Activated CD8-positive, alpha-beta memory T cell treated with anti-CD3 and anti-CD28 coated beads, Interleukin-2, amount 50 U/mL, for 48 hours (primary cell): ENCODE results near the gene GCFC2.
A peak's percentile ranks its signal among the peaks of the same experiment; 100 is the strongest.
"Not testable (repeated sequence)": the region's sequence is repeated elsewhere in the genome, so short reads cannot be mapped to it uniquely, and the experiment has no call there.

ENCODE experiments used
- DNase-seq: peaks from one replicate; pipeline ENCODE4 v3.0.0-alpha.2; 2020

The GCFC2 gene

GRCh38 chr2:75710577-75711253 lies at the start of gene GCFC2:
Gene GCFC2, minus strand, starts transcription at chr2:75710915. Its CDS starts 60 bp downstream, at chr2:75710855.
- peak; percentile 90 for DNase-seq

DNA sequence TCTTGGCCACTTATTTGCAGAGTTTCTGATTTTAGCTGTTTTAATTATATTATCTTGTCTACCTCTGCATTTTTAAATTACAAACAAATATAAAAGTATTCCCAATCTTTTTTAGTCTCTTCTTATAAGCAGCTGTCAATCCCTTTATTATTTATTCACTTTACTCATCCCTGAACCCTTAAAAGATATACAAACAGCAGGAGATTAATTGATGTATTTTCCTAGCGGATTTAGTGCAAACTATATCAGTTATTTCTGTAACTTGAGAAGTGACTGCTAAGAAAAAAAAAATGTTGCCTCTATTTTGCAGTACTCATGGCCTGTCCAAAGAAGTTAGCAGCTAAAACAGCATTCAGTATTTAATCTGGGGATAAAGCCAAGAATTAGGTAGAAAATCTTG lies 42.1 kb upstream of the GCFC2 start:
- no peak for DNase-seq

GRCh38 chr2:75751824-75752468 lies 41.2 kb upstream of the GCFC2 start:
- DNase-seq, result no peak

DNA sequence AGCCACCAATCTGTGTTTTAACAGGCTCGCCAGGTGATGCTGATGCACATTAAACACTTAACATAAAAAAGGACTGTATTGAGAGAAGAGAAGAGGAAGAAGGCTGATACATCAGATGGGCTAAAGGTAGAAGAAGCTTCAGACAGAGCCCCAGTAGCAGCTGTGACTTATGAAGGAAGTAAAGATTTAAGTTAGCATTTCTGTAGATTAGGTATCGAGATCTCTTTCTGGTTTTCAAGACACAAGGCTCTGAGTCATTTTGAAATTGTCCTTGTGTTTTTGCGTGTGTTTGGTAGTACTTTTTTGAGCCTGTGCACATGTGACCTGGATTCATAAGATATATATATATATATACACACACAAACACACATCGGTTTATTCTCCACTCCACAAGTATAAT lies 40.6 kb upstream of the GCFC2 start:
- no peak for DNase-seq

DNA sequence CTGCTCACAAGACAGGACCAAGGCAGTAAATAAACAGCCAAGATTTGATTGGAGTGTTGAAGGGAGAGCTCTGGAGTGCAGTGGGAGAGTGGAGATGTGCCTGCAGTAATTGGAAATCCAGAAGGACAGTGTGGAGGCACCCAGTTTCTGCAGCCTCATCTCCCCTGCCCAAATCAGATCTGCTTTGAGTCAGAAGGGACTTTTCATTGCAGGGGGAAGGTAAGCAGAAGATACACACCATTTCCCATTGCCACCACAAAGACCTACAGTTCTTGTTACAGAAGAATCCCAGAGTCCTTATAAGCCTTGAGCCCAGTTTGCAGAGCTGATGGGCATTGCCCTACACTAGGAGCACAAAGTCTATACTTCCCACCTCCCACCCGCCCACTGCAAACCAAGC lies 27.2 kb upstream of the GCFC2 start:
- no peak for DNase-seq

GRCh38 chr2:75736276-75736675 lies 25.6 kb upstream of the GCFC2 start:
- DNase-seq, result no peak

DNA sequence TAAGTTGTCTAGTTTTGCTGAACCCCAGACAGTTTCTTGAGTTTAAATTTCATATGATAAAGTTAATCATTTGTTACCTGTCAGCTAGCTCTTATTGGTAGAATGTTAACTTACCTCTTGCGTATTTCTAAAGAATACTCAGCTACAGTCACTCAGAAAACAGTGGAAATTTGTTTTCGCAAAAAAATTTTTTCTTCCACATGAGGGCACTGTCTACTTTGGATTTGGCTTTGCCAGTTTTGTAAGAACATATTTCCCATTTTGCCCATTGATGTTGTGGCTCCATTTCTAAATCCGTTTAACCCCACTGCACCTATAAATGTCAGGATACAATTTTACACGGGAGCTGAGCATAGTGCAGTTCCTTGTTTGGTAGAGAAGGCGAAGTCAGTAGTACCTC lies 19.1 kb upstream of the GCFC2 start:
- DNase-seq, result no peak

- DNase-seq, result no peak
Observed at GRCh38 chr2:75728614-75729419, 18.1 kb upstream of the GCFC2 start.

DNA sequence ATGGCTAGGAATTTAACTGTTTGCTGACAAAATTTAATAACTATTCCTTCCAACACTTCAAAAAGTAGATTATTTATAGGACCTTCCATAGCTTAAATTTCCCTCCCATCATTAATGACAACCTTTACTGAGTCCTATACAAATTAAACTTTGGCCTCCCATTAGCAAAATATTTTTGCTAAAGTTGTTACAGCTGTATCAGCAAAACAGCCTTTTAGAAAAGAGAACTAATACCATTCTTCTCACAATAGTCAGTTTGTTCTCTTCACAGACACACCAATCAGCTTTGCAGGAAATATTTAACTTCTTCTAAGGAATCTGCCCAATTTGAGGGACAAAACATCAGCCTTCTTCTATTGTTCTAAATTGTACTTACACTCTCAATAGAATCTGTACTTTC lies 12.0 kb upstream of the GCFC2 start:
- no peak for DNase-seq

DNA sequence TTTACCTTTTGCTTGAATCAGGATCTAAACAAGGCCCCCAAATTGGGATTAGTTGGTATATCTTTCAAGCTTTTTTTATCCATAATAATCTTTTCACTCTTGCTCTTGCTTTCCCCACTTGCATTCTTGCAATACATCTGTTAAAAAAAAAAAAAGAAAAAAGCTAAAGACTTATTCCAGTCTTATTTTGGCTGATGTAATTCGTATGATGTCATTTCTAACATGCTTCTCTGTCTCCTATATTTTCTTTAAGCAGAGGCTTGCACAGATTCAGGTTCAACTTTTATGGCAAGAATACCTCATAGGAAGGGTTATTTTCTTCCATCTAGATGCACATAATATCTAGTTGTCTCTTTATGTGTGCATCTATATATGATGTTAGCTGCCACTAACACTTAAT lies 9.8 kb upstream of the GCFC2 start:
- no peak for DNase-seq

DNA sequence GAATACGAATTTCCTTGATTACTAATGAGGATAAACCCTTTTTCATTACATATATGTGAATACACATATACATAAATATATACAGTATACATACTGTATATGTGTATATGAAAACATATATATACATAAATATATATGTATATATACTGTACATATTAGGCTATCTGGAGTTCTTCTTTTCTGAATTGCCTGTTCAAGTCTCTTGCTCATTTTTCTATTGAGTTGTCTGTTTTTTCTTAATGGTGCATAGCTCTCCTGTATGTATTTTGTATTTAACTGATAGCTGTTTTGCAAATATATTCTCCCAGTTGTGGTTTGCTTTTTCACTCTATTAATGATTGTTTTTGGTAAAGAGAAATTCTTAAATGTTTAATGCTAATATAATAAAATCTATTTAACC lies 8.9 kb upstream of the GCFC2 start:
- no peak for DNase-seq

GRCh38 chr2:75716406-75716805 lies 5.7 kb upstream of the GCFC2 start:
- no peak for DNase-seq

DNA sequence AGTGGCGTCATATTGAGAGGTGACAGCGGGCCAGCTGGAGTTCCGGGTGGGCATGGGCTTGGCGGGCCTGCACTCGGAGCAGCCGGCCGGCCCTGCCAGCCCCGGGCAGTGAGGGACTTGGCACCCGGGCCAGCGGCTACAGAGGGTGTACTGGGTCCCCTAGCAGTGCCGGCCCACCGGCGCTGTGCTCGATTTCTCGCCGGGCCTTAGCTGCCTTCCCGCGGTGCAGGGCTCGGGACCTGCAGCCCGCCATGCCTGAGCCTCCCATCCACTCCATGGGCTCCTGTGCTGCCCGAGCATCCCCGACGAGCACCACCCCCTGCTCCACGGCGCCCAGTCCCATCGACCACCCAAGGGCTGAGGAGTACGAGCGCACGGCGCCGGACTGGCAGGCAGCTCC lies 875 bp upstream of the GCFC2 start:
- not testable (repeated sequence) for DNase-seq

GRCh38 chr2:75710220-75710576 lies 517 bp downstream of the GCFC2 start:
- DNase-seq, result no peak

- no peak for DNase-seq
Observed at GRCh38 chr2:75709297-75709696, 1.4 kb downstream of the GCFC2 start.

DNA sequence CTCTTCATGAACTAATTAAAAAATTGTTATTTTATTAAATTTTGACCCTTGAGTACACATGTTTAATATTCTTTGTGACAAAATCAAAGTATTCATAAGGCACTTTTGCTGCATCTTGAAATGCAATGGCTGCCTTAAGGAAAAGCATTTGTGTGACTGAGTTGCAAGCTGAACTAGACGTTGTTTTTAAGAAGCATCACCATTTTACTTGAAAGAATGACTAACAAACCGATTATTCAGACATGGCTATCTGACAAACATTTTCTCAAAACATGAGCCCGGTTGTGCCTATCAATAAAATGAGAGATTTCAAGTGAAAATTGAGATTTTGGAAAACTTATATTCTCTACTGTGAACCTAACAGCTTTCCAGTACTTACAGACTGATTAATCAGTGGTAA lies 2.8 kb downstream of the GCFC2 start:
- no peak for DNase-seq

- no peak for DNase-seq
Observed at GRCh38 chr2:75705921-75706320, 4.8 kb downstream of the GCFC2 start.

GRCh38 chr2:75703589-75704287 lies 7.0 kb downstream of the GCFC2 start:
- no peak for DNase-seq

DNA sequence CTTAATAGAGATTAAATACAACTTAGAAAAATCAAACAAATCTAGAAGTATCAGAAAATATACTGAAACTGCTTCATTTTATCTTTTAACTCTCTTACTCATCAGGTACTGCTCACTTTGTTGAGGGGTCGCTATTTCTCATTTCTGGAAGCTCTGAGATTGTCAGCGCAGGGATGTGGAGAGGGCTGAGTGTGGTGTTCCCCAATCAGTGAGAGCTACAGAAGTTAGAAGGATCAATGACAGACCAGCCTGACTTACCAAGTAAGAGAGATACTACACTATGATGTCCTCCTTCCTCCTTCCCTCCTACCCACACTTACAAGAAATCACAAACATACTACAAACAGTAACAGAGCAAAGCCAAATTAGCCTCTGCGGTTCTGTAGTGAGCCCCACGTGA lies 8.1 kb downstream of the GCFC2 start:
- DNase-seq, result no peak

GRCh38 chr2:75698918-75699317 lies 11.8 kb downstream of the GCFC2 start:
- DNase-seq, result no peak

DNA sequence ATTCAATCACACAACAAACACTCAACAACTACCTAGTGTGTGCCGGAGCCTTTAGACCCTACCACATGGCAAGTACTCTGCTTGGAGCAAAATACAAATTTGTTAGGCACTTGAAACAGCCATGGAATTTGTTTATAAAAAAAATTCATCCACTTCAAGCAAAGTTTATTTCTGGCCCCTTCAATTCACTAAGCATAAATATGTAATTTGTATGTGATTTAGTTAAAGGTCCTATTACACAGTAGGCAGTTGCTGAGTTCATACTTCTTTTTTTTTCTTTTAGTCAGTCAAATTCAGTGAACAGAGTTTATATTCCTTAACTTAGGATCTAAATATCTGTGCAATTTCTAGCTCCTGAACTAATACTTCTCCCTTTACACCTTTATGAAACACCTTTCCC lies 22.5 kb downstream of the GCFC2 start:
- DNase-seq, result no peak

DNA sequence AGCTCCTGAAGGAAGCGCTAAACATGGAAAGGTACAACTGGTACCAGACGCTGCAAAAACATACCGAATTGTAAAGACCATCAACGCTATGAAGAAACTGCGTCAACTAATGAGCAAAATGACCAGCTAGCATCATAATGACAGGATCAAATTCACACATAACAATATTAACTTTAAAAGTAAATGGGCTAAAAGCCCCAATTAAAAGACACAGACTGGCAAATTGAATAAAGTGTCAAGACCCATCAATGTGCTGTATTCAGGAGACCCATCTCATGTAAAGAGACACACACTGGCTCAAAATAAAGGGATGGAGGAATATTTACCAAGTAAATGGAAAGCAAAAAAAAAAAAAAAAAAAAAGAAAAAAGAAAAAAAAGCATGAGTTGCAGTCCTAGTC lies 27.3 kb downstream of the GCFC2 start:
- not testable (repeated sequence) for DNase-seq

DNA sequence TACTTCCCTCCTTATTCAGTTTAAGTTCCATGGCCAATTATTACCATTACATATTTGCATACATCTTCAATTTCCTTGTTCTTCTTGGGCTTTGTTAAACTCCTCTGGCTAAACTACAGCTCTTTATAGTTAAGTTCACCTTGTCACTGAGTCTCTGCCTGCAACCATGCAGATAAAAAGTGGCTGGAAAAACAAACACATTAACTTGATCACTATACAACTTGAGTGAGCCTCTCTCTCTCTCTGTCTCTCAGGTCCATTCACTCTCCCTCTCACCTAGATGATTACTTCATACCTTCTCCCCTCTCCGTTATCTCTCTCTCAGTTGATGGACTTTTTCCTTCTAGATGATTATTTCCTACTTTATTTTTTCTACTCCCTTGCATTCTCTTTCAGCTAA lies 30.3 kb downstream of the GCFC2 start:
- no peak for DNase-seq

- DNase-seq, result no peak
Observed at GRCh38 chr2:75679556-75679955, 31.2 kb downstream of the GCFC2 start.
